Hepatocyte (in vitro differentiated cells): ENCODE measurements around the gene SHISAL1. TPM values are rescaled to one million over a fixed set of nuclear protein-coding genes. Genes with fewer than 3 reads are reported as not detected.

Experiments
- DNase-seq: peaks from one replicate; pipeline ENCODE4 v3.0.0-alpha.2; 2016; ENCODE audit warnings: low spot score
- H2AFZ ChIP-seq: fragments of 200-600 bp; sonication (generic); 2 replicates; pipeline ENCODE4 v1.6.0; 2016; ENCODE audit warnings: antibody characterized with exemption, mild to moderate bottlenecking
- H3K27ac ChIP-seq: fragments of 200-600 bp; sonication (generic); 2 replicates; pipeline ENCODE4 v1.5.1; 2016; ENCODE audit warnings: mild to moderate bottlenecking
- H3K27me3 ChIP-seq: fragments of 200-600 bp; sonication (generic); 2 replicates; pipeline ENCODE4 v1.6.1; 2016
- H3K36me3 ChIP-seq: fragments of 200-600 bp; sonication (generic); replicated peaks from 2 replicates; pipeline ENCODE4 v1.5.1; 2016; ENCODE audit warnings: low read depth; ENCODE audit not compliant: insufficient read depth
- H3K4me1 ChIP-seq: fragments of 200-600 bp; sonication (generic); 2 replicates; pipeline ENCODE4 v1.5.1; 2016; ENCODE audit warnings: mild to moderate bottlenecking, moderate library complexity; ENCODE audit not compliant: insufficient read depth
- H3K4me2 ChIP-seq: fragments of 200-600 bp; sonication (generic); 2 replicates; pipeline ENCODE4 v1.6.0; 2016
- H3K4me3 ChIP-seq: fragments of 200-600 bp; sonication (generic); 2 replicates; pipeline ENCODE4 v1.5.1; 2016; ENCODE audit warnings: mild to moderate bottlenecking
- H3K79me2 ChIP-seq: fragments of 200-600 bp; sonication (generic); 2 replicates; pipeline ENCODE4 v1.6.0; 2017; ENCODE audit warnings: mild to moderate bottlenecking
- H3K9me2 ChIP-seq: fragments of 200-600 bp; sonication (generic); replicated peaks from 2 replicates; pipeline ENCODE4 v1.6.0; 2017; ENCODE audit warnings: mild to moderate bottlenecking; ENCODE audit not compliant: insufficient read depth
- H3K9me3 ChIP-seq: fragments of 200-600 bp; sonication (generic); 2 replicates; pipeline ENCODE4 v1.5.1; 2016; ENCODE audit warnings: low read depth, mild to moderate bottlenecking
- H4K20me1 ChIP-seq: fragments of 200-600 bp; sonication (generic); 2 replicates; pipeline ENCODE4 v1.6.0; 2016; ENCODE audit warnings: mild to moderate bottlenecking; ENCODE audit not compliant: insufficient read depth, poor library complexity, severe bottlenecking
- CTCF ChIP-seq: fragments of 200-600 bp; sonication (generic); IDR thresholded peaks from 2 replicates; pipeline ENCODE4 v1.5.1; 2016; ENCODE audit warnings: antibody characterized with exemption, mild to moderate bottlenecking; ENCODE audit not compliant: poor library complexity
- EZH2 ChIP-seq: fragments of 200-600 bp; sonication (generic); IDR thresholded peaks from 2 replicates; pipeline ENCODE4 v1.6.1; 2016; ENCODE audit warnings: antibody characterized with exemption, mild to moderate bottlenecking, borderline replicate concordance
- EZH2phosphoT487 ChIP-seq: fragments of 200-600 bp; sonication (generic); IDR thresholded peaks from one replicate; pipeline ENCODE4 v1.6.1; 2018; ENCODE audit warnings: antibody characterized with exemption, mild to moderate bottlenecking, low read depth, moderate library complexity; ENCODE audit not compliant: unreplicated experiment, severe bottlenecking
- WGBS: methylation state at CpG from one replicate; pipeline ENCODE4 v1.1.6; 2016; ENCODE audit warnings: low lambda C conversion rate; ENCODE audit errors: missing lambda C conversion rate; 5-methylcytosine and 5-hydroxymethylcytosine counted together
- polyA plus RNA-seq: library from polyadenylated mRNA; unstranded; fragments of >200 nt; fragmentation: Nextera tagmentation; extraction: Ambion mirVana; gene quantifications from 2 replicates; pipeline ENCODE4 v1.2.1, GENCODE V29; 2016
- total RNA-seq: library from RNA; depleted of rRNA; stranded (reverse); fragments of >200 nt; gene quantifications from 2 replicates; pipeline ENCODE4 v1.2.3, GENCODE V29; 2014

Gene SHISAL1
- total and polyA plus RNA-seq, 2 experiments from 2014 or later: 0.66 to 2.4 TPM

- WGBS: 29% methylated on average over 11 of the region's 11 CpGs
- Histone ChIP-seq H3K4me1 (peaks cover 16% of the 10 kb centered on the region), H3K9me2 (no peaks in the 10 kb centered on the region), H3K9me3 (no peaks in the 10 kb centered on the region), H3K27me3 (no peaks in the 10 kb centered on the region), H4K20me1 (no peaks in the 10 kb centered on the region), H3K4me3 (no peak overlapping the region), H2AFZ (no peak overlapping the region), H3K79me2 (no peaks in the 10 kb centered on the region), H3K27ac (no peak overlapping the region), H3K36me3 (no peaks in the 10 kb centered on the region), H3K4me2 (no peak overlapping the region)
- peak; percentile 82 for DNase-seq
- TF ChIP-seq EZH2phosphoT487 (no peak), EZH2 (no peak), CTCF (no peak)
Observed at GRCh38 chr22:44351685-44352377, 39.1 kb upstream of the SHISAL1 start.

GRCh38 chr22:44351037-44351436 is 38.3 kb upstream of the SHISAL1 start:
- Histone ChIP-seq H3K4me2 (no peak overlapping the region), H3K9me3 (no peaks in the 10 kb centered on the region), H3K9me2 (no peaks in the 10 kb centered on the region), H3K4me3 (no peak overlapping the region), H2AFZ (no peak overlapping the region), H3K79me2 (no peaks in the 10 kb centered on the region), H3K27ac (no peak overlapping the region), H3K36me3 (no peaks in the 10 kb centered on the region), H4K20me1 (no peaks in the 10 kb centered on the region), H3K27me3 (no peaks in the 10 kb centered on the region), H3K4me1 (peaks cover 16% of the 10 kb centered on the region)
- no peak for DNase-seq
- WGBS: 87% methylated on average over 6 of the region's 6 CpGs
- TF ChIP-seq EZH2phosphoT487: no peak
- TF ChIP-seq EZH2: no peak

GRCh38 chr22:44349594-44349993 is 36.8 kb upstream of the SHISAL1 start:
- no peak overlapping the region for H2AFZ ChIP-seq
- no peaks in the 10 kb centered on the region for H3K36me3 ChIP-seq
- DNase-seq: no peak
- no peaks in the 10 kb centered on the region for H3K27me3 ChIP-seq
- H3K4me3 ChIP-seq: no peak overlapping the region
- no peaks in the 10 kb centered on the region for H3K9me3 ChIP-seq
- no peaks in the 10 kb centered on the region for H3K79me2 ChIP-seq
- peaks cover 16% of the 10 kb centered on the region for H3K4me1 ChIP-seq
- H4K20me1 ChIP-seq: no peaks in the 10 kb centered on the region
- H3K4me2 ChIP-seq: no peak overlapping the region
- 75% methylated on average over 5 of the region's 5 CpGs for WGBS
- H3K9me2 ChIP-seq: no peaks in the 10 kb centered on the region
- TF ChIP-seq CTCF (no peak), EZH2phosphoT487 (no peak), EZH2 (no peak)
- no peak overlapping the region for H3K27ac ChIP-seq

- no peaks in the 10 kb centered on the region for H3K27me3 ChIP-seq
- H3K9me3 ChIP-seq: no peaks in the 10 kb centered on the region
- DNase-seq: no peak
- H3K4me2 ChIP-seq: no peak overlapping the region
- no peak for TF ChIP-seq CTCF
- TF ChIP-seq EZH2: no peak
- no peak for TF ChIP-seq EZH2phosphoT487
- H4K20me1 ChIP-seq: no peaks in the 10 kb centered on the region
- no peak overlapping the region for H2AFZ ChIP-seq
- H3K4me1 ChIP-seq: peaks cover 16% of the 10 kb centered on the region
- WGBS: 81% methylated on average over 19 of the region's 19 CpGs
- H3K36me3 ChIP-seq: no peaks in the 10 kb centered on the region
- H3K27ac ChIP-seq: no peak overlapping the region
- no peak overlapping the region for H3K4me3 ChIP-seq
- no peaks in the 10 kb centered on the region for H3K79me2 ChIP-seq
- no peaks in the 10 kb centered on the region for H3K9me2 ChIP-seq
Observed at GRCh38 chr22:44348971-44349560, 36.3 kb upstream of the SHISAL1 start.
